HuH-7 (cell line): ENCODE results near the gene PCDHGC4.

Source experiments
- DNase-seq: peaks from one replicate; pipeline ENCODE4 v3.0.0; 2011; ENCODE audit warnings: low spot score

Gene PCDHGC4

DNA sequence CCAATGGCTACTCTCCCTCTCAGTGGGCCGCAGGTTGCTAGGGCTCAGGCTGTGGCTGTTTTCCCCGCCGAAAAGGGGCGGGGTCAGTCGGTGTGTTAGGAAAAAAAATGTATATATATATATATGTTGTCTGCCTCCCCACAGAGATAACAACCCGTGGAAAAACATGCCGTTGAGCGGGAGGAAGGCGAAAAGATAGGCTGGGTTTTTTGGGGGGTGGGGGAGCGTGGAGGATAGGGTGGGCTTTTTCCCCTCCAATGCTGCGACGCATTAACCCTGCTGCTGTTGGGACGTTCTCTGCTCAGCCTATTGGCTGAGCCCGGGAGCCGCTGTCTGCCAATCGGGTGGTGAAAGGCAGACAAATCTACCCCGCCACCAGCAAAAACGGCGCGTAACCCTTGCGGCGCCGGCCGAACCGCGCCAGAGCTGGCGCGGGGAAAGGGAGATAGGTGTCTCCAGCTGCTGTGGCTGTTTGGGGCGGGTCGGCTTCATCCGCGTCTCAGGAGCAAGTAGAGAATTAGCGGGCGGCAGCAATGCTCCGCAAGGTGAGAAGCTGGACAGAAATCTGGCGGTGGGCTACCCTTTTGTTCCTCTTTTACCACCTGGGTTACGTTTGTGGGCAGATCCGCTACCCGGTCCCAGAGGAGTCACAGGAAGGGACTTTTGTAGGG, at the start of gene PCDHGC4:
Gene PCDHGC4, plus strand, starts transcription at position 390 of the 671 bp plus-strand sequence. Its CDS starts 144 bp downstream, at position 534.
- DNase-seq: no peak

DNA sequence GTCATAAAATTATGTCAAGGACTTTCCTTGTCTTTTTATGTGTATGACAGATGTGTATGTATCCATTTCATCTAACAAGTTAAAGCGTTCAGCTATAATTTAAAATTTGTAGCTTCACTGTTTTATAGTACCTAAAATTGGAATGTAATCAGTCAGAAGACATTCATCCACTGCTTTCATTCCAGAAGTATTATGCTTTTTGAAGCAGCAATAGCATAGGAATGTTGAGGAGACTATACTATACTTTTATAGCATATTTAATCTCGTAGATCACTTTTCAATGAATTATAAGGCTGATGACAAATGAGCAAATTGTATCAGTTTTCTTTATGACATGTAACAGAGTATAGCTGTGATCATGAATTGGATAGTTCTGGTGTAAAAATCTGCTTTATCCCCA, 47.6 kb upstream of the PCDHGC4 start:
- no peak for DNase-seq

- no peak for DNase-seq
These were observed 45.3 kb upstream of the PCDHGC4 start for GRCh38 chr5:141439411-141440141.

GRCh38 chr5:141440341-141440740, 44.5 kb upstream of the PCDHGC4 start:
- DNase-seq: no peak

DNA sequence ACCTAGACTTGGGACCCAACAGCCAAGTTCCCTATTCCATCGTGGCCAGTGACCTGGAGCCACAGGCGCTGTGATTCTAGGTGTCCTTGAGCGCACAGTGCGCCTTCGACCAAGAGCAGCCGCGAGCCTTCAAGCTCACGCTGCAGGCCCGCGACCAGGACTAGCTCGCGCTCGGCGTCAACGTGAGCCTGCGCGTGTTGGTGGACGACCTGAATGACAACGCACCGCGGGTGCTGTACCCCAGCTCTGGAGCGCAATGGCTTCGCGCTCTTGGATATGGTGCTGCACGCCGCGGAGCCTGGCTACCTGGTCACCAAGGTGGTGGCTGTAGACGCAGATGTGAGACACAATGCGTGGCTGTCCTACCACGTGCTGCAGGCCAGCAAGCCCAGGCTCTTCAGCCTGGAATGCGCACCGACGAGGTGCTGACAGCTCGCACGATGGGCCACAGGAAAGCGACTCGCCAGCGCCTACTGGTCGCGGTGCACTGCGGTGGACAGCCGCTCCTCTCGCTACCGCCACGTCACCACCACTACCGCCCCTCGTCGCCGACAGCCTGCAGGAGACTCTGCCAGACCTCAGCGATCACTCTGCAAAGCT, 43.2 kb upstream of the PCDHGC4 start:
- no peak for DNase-seq

GRCh38 chr5:141465351-141465750, 19.5 kb upstream of the PCDHGC4 start:
- no peak for DNase-seq

- DNase-seq: peak; percentile 96
These were observed 9.2 kb upstream of the PCDHGC4 start, which contains the start of gene PCDHGC3 for GRCh38 chr5:141475625-141476131. Gene PCDHGC3, plus strand, starts transcription at chr5:141475966. Its CDS starts 151 bp downstream, at chr5:141476117.

DNA sequence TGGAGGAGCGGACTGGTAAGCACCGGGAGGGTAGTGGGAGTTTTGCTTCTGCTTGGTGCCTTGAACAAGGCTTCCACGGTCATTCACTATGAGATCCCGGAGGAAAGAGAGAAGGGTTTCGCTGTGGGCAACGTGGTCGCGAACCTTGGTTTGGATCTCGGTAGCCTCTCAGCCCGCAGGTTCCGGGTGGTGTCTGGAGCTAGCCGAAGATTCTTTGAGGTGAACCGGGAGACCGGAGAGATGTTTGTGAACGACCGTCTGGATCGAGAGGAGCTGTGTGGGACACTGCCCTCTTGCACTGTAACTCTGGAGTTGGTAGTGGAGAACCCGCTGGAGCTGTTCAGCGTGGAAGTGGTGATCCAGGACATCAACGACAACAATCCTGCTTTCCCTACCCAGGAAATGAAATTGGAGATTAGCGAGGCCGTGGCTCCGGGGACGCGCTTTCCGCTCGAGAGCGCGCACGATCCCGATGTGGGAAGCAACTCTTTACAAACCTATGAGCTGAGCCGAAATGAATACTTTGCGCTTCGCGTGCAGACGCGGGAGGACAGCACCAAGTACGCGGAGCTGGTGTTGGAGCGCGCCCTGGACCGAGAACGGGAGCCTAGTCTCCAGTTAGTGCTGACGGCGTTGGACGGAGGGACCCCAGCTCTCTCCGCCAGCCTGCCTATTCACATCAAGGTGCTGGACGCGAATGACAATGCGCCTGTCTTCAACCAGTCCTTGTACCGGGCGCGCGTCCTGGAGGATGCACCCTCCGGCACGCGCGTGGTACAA, 8.5 kb upstream of the PCDHGC4 start:
- DNase-seq: peak; percentile 44

GRCh38 chr5:141477044-141477575, 7.7 kb upstream of the PCDHGC4 start:
- no peak for DNase-seq

DNA sequence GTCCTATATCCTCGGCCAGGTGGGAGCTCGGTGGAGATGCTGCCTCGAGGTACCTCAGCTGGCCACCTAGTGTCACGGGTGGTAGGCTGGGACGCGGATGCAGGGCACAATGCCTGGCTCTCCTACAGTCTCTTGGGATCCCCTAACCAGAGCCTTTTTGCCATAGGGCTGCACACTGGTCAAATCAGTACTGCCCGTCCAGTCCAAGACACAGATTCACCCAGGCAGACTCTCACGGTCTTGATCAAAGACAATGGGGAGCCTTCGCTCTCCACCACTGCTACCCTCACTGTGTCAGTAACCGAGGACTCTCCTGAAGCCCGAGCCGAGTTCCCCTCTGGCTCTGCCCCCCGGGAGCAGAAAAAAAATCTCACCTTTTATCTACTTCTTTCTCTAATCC, 7.0 kb upstream of the PCDHGC4 start:
- no peak for DNase-seq

DNA sequence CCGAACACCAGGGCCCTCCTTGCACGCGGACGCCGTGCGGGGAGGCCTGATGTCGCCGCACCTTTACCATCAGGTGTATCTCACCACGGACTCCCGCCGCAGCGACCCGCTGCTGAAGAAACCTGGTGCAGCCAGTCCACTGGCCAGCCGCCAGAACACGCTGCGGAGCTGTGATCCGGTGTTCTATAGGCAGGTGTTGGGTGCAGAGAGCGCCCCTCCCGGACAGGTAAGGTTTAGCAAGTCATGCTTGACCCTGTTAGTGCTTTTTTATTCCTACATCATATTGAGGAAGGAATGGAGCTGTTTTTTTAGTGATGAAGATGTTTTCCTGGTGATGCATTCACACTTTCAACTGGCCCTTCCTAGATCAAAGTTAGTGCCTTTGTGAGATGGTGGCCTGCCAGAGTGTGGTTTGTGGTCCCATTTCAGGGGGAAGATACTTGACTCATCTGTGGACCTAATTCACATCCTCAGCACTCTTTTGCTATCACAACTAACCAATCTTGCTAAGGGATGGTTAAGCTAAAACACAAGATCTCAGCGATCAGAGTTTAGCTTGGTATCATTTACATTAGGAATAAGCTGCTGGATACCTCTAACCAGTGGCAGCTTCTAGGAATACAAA, 6.4 kb upstream of the PCDHGC4 start:
- DNase-seq: no peak

- DNase-seq: no peak
These were observed 5.1 kb upstream of the PCDHGC4 start for GRCh38 chr5:141479776-141480175.

- no peak for DNase-seq
These were observed 928 bp upstream of the PCDHGC4 start for GRCh38 chr5:141483902-141484301.

- DNase-seq: no peak
These were observed 555 bp upstream of the PCDHGC4 start for GRCh38 chr5:141484310-141484640.

- DNase-seq: no peak
These were observed 658 bp downstream of the PCDHGC4 start for GRCh38 chr5:141485321-141486055.

DNA sequence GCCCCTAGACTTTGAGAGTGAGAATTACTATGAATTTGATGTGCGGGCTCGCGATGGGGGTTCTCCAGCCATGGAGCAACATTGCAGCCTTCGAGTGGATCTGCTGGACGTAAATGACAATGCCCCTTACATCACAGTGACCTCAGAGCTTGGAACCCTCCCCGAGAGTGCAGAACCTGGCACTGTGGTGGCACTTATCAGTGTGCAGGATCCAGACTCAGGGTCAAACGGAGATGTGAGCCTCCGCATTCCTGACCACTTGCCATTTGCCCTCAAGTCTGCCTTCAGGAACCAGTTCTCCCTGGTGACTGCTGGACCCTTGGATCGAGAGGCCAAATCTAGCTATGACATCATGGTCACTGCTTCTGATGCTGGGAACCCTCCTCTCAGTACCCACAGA, 1.3 kb downstream of the PCDHGC4 start:
- DNase-seq: no peak

- no peak for DNase-seq
These were observed 2.3 kb downstream of the PCDHGC4 start for GRCh38 chr5:141487131-141487530.

DNA sequence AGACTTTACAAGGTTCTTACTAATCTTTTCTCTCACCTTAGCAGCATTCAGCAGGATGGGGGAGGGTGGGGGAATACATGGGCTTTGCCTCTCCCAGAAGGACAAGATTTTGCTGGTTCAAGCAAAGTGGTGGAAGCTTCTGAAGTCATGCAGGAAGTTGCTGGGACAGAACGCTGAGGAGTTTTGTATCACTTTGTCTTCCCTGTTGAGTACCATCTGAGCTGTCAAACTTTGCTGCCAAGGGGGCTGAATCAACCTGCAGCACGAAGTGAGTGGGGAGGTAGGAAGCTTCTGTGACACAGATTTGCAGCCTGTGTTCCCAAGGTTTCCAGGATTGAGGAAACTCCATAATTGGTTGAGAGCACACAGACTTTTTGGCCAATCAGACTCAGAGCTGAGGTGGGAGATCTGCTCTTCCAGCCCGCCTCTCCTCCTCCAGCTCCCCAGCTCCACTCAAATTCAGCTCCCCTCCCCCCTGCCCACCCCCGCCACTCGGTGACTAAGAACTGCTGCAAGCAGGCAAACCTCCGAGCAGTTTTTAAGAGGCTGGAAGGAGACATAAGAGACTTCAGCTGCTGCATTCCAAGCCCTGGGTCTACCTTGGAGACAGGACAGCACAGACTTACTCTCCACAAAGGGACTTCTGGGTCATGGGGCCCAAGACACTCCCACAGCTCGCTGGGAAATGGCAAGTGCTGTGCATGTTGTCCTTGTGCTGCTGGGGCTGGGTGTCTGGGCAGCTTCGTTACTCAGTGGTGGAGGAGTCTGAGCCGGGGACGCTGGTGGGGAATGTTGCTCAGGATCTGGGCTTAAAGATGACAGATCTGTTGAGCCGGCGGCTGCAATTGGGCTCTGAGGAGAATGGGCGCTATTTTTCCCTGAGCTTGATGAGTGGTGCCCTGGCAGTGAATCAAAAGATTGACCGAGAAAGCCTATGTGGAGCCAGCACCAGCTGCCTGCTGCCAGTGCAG, 4.0 kb downstream of the PCDHGC4 start, which contains the start of gene PCDHGC5:
Gene PCDHGC5, plus strand, starts transcription at position 491 of the 971 bp plus-strand sequence. Its CDS starts 160 bp downstream, at position 651.
- no peak for DNase-seq

GRCh38 chr5:141489841-141490240, 5.0 kb downstream of the PCDHGC4 start:
- DNase-seq: no peak
